GM18858 (cell line): ENCODE data around the gene KYNU.
A peak's percentile ranks its signal among the peaks of the same experiment; 100 is the strongest.
"Not testable (repeated sequence)": the region's sequence is repeated elsewhere in the genome, so short reads cannot be mapped to it uniquely, and the experiment has no call there.

Experiments
- ATAC-seq: cut with Tn5 transposase; IDR thresholded peaks from one replicate; pipeline ENCODE4 v1.9.1; 2021; ENCODE audit not compliant: unreplicated experiment

KYNU gene

GRCh38 chr2:143084462-143084861, 207.0 kb downstream of the KYNU start:
- no peak for ATAC-seq

GRCh38 chr2:143085125-143085784, 207.8 kb downstream of the KYNU start:
- peak; percentile 67 for ATAC-seq

GRCh38 chr2:143087033-143087432, 209.6 kb downstream of the KYNU start:
- no peak for ATAC-seq

GRCh38 chr2:143088388-143088787, 210.9 kb downstream of the KYNU start:
- no peak for ATAC-seq

- not testable (repeated sequence) for ATAC-seq
These were observed 212.1 kb downstream of the KYNU start for GRCh38 chr2:143089520-143089919.
